ELF-1 (cell line): Measurements from ENCODE around the gene PARVB.
"Not testable (repeated sequence)": the region's sequence is repeated elsewhere in the genome, so short reads cannot be mapped to it uniquely, and the experiment has no call there.

Source experiments
- DNase-seq: peaks from one replicate; pipeline ENCODE4 v3.0.0-alpha.2; 2016; ENCODE audit warnings: low read depth, low spot score

Gene PARVB

GRCh38 chr22:44051961-44052360 is 27.9 kb downstream of the PARVB start:
- DNase-seq, result peak; percentile 34

DNA sequence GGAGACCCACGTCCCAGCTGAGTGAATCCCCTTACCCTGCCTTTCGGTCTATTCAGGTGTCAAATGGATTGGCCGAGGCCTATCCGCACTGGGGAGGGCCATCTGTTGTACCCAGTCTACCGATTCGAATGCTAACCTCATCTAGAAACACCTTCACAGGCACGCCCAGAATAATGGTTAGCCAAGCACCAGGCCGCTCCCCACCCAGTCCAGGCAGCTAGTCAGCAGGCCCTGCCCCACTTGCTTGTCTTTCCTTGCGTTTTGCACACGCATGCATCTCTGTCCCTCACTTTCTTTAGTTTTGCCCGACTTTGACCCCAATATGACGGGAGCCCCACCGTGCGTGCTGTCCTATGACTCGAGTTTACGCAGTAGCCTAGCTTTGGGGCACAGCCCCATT is 31.7 kb downstream of the PARVB start:
- no peak for DNase-seq

DNA sequence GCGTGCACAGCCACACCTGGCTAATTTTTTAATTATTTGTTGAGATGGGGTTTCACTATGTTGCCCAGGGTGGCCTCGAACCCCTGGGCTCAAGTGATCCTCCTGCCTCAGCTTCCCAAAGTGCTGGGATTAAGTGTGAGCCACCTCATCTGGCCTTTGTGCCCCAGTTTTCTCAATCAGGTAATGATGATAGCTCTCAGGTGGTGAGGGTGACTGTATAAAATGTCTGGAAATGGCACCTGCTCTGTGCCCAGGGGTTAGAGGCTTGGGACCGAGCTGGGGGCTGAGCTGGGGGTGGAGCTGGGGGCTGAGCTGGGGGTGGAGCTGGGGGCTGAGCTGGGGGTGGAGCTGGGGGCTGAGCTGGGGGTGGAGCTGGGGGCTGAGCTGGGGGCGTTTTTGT is 32.5 kb downstream of the PARVB start:
- not testable (repeated sequence) for DNase-seq

DNA sequence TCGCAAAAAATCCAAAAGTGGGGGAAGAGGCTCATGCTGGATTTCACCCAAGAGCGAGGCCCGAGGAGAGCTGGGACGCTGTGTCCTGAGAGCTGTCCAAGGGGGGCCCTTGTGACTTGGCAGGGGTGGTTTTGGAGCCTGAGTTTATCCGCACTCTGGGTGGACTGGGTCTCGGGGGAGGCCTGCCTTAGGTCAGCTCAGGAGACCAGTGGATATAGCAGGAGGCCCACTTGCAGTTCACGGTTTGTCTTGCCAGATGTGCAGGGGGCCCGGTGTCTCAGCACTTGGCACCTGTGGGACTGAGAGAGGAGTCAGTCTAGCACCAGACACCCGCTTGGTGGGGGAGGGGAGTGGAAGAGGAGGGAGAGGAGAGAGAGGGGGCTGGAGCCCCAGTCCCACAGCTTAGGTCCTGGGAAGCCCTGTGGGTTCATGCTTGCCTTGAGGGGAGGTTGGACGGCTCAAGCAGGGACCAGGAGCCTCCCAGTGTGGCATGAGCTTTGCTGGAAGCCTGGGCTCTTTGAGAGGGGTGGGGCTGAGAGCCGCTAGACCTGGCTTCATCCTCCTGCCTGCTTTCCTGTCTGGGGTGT is 33.4 kb downstream of the PARVB start:
- DNase-seq, result no peak

DNA sequence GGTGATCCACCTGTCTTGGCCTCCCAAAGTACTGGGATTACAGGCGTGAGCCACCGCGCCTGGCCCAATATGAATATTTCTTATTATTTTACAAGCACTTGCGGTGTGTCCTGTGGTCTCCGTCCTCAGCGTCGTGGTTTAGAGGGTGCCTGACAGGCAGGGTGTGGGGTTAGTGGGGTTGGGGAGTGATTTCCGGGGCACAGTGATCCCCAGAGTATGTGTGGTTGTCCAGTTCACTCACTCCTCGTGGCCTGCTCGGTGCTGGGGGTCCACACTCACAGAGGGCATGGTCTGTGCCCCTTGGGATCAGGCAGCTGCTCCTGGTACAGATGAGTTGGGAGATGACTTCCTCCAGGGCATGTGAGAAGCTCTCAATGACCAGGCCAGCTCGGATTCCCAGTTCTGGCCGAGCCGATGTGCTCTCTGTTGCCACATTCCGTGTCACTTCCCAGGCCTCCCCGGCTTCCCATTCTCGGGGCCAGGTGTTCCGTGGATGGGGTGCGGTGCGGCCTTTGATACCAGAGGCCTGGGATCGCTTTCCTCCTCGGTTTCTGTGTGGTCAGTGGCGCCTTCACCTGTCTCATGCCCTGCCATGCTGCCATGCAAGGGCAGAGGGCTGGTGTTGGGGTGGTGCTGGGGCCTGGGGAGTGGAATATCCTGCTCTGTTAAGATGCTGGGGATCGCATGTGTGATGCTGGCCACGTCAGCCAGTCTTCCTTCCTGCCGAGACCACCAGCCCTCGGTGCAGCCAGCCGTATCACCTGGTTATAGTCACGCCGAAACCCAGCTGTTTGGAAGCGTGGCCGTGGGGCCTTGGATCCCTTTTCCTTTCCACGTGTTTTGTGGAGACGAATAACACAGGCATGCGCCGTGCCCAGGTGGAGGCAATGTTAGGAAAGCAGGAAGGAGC is 39.6 kb downstream of the PARVB start:
- DNase-seq, result no peak

DNA sequence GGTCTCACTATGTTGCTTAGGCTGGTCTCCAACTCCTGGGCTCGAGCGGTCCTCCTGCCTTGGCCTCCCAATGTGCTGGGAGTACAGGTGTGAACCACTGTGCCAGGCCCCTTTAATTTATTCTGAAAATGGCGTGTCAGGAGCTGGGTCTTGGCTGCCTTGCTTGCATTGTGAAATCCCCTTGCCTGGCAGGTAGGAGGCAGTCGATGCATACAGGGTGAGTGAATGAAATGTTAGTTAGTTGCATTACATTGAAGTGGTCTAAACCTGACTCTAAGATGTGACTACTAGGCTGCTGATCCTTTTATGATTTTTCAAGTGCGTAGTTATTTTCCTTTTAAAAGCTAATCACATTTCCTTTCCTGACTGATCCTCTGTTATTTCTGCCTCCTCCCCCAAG is 42.9 kb downstream of the PARVB start:
- no peak for DNase-seq

- no peak for DNase-seq
These were observed 43.8 kb downstream of the PARVB start for GRCh38 chr22:44067901-44068300.

- no peak for DNase-seq
These were observed 44.5 kb downstream of the PARVB start for GRCh38 chr22:44068422-44069191.

- no peak for DNase-seq
These were observed 45.9 kb downstream of the PARVB start for GRCh38 chr22:44070029-44070428.

GRCh38 chr22:44071781-44072326 is 47.8 kb downstream of the PARVB start:
- DNase-seq, result no peak

- no peak for DNase-seq
These were observed 50.4 kb downstream of the PARVB start for GRCh38 chr22:44074337-44074984.

DNA sequence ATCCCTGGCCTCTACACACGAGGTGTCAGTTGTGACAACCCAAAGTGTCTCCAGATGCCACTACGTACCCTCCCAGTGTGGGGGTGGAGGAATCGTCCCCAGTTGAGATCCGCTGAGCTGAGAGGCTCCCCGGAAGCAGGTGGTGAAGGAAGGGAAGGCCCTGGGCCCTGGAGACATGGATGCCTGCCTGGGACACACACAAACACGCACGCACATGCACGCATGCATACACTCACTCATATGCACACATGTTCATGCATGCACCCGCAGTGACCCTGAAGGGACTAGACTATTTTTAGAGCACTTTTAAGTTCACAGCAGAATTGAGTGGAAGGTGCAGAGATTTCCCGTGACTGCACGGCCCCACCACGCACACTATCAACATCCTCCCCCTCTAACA is 50.9 kb downstream of the PARVB start:
- no peak for DNase-seq

DNA sequence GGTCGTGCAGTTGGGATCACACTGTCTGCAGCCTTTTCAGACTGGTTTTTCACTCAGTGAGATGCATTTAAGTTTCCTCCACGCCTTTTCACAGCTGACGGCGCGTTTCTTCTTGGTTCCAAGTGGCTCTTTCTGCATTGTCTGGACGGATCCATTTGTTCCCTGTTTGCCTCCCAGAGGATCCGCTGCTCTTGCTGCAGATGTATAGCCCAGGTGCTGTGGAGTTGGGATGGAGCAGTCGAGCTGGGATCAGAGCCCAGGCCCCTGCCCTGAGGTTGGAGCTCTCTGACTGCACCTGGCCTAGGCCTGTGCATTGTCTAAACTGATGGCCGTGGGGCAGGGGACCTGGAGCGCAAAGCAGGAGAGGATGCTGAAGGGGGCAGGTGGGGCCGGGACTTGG is 51.6 kb downstream of the PARVB start:
- no peak for DNase-seq

- DNase-seq, result no peak
These were observed 52.7 kb downstream of the PARVB start for GRCh38 chr22:44076825-44077224.

DNA sequence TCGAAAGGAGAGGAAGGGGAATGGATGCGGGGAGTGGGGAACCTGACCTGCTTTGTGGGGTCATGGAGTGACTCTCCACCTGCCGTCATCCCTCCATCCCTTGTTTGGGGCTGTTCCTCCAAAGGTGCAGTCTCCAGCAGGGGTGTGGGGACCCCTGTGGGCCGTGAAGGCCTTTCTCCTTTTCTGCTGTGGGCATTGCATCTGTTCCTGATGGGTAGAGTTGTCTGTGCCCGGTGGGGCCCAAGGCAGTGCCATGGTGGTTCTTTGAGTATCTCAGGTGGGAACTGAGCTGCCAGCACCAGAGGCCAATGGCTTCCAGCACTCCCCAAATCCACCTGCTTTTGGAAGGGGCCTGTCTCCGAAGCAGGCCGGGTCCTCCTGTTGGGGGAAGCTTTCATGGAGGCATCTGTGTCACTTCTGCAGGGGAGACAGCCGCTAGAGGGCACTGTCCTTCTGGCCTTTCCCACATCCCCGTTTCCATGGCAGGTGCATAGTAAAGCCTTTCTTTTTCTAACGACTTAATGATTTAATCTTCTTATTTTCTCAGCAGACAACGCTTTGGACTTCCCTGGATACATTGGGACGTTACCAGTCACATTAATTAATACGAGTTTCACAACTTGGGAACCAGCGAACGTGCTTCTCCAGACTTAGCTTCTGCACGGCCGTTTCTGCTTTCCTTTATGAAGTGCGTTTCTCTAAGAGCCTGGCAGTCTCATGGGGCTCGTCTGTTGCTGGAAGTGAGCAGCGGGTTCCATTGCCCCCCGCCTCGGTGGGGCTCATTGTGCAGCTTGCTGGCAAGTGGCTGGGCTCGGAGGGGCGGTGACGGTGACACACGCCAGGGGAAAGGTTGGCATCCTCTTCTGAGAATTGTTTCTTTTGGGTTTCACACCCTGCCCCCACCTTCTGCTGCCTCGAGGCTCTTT is 57.1 kb downstream of the PARVB start:
- peak; percentile 84 for DNase-seq

DNA sequence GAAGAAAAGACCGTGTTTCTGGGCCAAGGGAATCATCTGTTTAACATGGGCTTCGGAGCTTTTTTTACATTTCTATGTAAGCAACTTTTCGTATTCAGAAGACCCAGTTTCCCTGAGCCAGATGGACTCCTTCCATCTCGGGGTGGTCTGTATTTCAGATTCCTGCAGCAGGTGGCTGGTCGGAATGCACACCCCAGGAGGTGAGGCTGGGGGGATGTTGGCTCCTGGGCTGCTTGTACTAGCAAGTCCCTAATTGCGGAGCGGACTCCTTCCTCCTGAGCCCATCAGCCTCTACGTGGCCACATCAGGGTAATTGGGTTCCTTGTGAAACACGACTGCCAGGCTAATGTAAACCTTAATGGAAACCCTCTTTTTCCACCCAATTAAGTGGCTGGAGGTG is 58.7 kb downstream of the PARVB start:
- no peak for DNase-seq

DNA sequence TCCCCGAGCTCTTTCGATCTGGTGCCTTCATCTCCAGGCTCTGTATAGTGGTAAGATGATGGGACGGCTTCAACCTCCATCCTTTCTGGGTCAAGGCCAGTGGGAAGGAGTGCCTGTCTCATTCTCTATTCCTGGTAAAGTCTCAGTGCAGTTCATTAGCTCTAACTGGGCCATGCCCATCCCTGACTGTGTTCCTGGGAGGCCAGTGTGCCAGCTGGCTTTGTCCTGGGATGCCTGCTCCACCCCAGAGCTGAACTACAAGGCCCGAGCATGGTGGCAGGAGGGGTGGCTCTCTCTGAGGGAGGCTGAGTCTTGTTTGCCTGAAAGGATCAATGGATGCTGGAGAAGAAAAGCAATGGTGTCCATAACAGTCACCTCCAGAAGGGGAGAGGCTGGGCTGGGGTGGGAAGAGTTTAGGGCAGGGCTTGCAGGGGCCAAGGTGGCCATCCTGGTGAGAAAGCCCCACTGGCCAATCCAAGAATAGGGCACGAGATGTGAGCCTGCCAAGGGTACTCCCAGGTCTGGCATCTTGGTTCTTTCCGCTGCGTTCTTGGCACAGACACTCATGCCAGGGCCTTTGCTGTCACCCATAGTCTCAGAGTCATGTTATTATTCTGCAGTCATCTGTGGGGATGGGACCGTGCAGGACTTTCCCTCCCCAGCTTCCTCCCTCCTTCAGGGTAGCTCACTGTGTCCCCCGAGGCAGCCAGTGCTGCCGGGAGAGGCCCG is 60.1 kb downstream of the PARVB start:
- DNase-seq, result no peak

DNA sequence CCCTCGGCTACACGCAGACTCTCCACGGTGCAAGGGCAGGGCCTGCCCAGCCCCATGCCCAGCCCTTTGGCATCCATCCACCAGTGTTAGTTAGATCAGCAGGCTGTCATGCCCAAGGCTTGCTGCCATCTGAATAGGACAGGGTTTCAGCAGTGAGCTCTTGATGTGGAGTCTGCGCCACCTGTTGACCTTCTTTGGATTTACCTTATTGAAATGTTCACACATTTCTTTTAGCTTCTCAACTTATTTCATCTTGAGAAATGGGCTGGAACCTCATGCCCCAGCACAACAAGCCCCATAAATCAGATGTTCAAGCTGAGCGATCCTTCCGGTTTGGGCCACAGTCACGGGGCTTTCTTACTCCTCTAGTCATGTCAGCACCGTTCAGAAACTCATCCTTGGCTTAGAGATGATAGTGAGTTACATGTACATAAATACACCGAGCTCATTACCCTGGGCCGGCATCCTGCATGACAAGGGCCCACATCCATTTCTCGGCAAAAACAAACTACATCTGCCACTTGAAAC is 61.7 kb downstream of the PARVB start:
- DNase-seq, result peak; percentile 36

DNA sequence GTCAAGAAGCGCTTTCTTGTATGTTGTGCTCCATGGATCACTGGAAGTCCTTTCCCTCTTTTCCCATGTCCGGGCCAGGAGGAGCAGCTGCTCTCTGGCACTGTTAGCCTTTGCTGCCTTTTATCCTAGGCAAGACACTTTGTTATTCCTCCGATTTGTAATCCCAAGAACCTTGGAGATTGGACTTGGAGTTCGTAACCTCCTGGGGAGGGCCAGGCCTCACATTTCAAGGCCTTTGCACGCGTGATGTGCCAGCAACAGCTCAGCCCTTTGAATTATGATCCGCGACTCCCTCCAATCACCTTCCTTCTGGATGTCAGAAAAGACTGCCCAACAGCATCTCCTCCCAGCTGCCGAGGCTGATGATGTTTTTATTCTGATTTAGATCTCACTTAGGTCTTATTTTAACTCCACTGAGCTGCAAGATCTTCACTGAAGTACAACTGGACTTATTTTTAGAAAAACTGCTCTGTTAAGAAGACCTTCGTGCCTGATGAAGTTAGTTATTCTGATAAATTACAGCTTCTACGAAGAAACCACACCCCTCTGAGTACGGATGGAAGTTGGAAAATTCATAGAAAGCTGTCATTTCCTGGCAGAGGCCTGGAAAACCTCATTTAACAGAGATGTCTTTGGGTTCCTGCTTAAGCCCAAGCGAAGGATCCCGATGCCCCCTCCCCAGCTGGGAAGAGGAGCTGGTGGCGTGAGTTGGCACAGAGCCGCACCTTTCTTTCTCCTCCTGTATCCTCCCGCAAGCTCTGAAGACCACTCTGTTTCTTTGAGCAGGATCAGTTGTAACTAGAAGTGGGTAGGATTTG is 62.4 kb downstream of the PARVB start:
- no peak for DNase-seq
